Endothelial cell of umbilical vein (primary cell): ENCODE results near the gene IMPG2. TPM values are rescaled to one million over a fixed set of nuclear protein-coding genes. Genes with fewer than 3 reads are reported as not detected.

Experiments used
- BruUV-seq: library from RNA; stranded (reverse); fragments of 400-500 nt; replicated peaks from 2 replicates; lab custom pipeline; 2021; lab: Mats Ljungman, UMichigan
- CTCF ChIA-PET: fragments of 300-600, 350-600 bp; sonication (Branson Sonifier 250); formaldehyde crosslinking; loops from one replicate; lab custom pipeline; 2021; ENCODE audit warnings: antibody characterized with exemption, inconsistent platforms; lab: Charles Lee
- POLR2A ChIA-PET: fragments of 300-600, 350-600 bp; sonication (Branson Sonifier 250); formaldehyde crosslinking; loops from one replicate; lab custom pipeline; 2021; ENCODE audit warnings: antibody characterized with exemption, inconsistent platforms; lab: Charles Lee
- DNase-seq: peaks from one replicate; pipeline ENCODE4 v3.0.0-alpha.2; 2011; ENCODE audit warnings: low read depth, low spot score
- FAIRE-seq: peaks from 2 replicates; lab custom pipeline; 2011; peaks lifted over from hg19 to GRCh38; lab: Jason Lieb, UNC
- H2AFZ ChIP-seq: 2 replicates; pipeline ENCODE4 v1.6.0; 2012; ENCODE audit warnings: low read depth, low read length, control low read depth, inconsistent platforms
- H3K27ac ChIP-seq: 2 replicates; pipeline ENCODE4 v1.5.1; 2011; ENCODE audit warnings: low read depth, mild to moderate bottlenecking, control low read depth, low read length, moderate library complexity; ENCODE audit not compliant: insufficient read depth
- H3K27me3 ChIP-seq, 2 experiments: 2 replicates each; pipeline versions ENCODE4 v1.6.0 to v1.6.1; 2011; ENCODE audit warnings: low read length in 2 of 2, mixed read lengths in 1 of 2; ENCODE audit not compliant: control insufficient read depth in 2 of 2, insufficient read depth in 2 of 2
- H3K36me3 ChIP-seq, 2 experiments: 2 replicates in 1 of 2; 3 replicates in 1 of 2; pipeline ENCODE4 v1.5.1; 2011; ENCODE audit warnings: low read length in 2 of 2, mild to moderate bottlenecking in 1 of 2, moderate library complexity in 1 of 2; ENCODE audit not compliant: control insufficient read depth in 2 of 2, insufficient read depth in 2 of 2; ENCODE audit errors: extremely low read depth in 1 of 2
- H3K4me1 ChIP-seq: 3 replicates; pipeline ENCODE4 v1.5.1; 2011; ENCODE audit warnings: mild to moderate bottlenecking, low read length; ENCODE audit not compliant: control insufficient read depth, insufficient read depth; ENCODE audit errors: extremely low read depth
- H3K4me2 ChIP-seq: 2 replicates; pipeline ENCODE4 v1.6.1; 2011; ENCODE audit warnings: low read length, control low read depth, mixed read lengths; ENCODE audit not compliant: insufficient read depth
- H3K4me3 ChIP-seq, 3 experiments: fragments of 200-600 bp in 1 of 3; sonication (generic), shearing (Covaris generic) in 1 of 3; replicated peaks in 1 of 3; 2 replicates each; pipeline ENCODE4 v1.5.1; 2011 to 2016; ENCODE audit warnings: control low read depth in 3 of 3, low read length in 3 of 3, mild to moderate bottlenecking in 2 of 3, inconsistent platforms in 1 of 3, low read depth in 1 of 3, moderate library complexity in 1 of 3; ENCODE audit not compliant: insufficient read depth in 1 of 3
- H3K79me2 ChIP-seq: 2 replicates; pipeline ENCODE4 v1.6.0; 2012; ENCODE audit warnings: low read length, inconsistent platforms; ENCODE audit not compliant: control insufficient read depth, insufficient read depth
- H3K9ac ChIP-seq: replicated peaks from 2 replicates; pipeline ENCODE3; 2011; ENCODE audit warnings: low read length, control low read depth; ENCODE audit not compliant: insufficient read depth; ENCODE audit errors: extremely low read depth
- H3K9me1 ChIP-seq: replicated peaks from 3 replicates; pipeline ENCODE4 v1.6.0; 2011; ENCODE audit warnings: mild to moderate bottlenecking, low read length; ENCODE audit not compliant: control insufficient read depth, insufficient read depth; ENCODE audit errors: extremely low read depth
- H3K9me3 ChIP-seq: replicated peaks from 2 replicates; pipeline ENCODE4 v1.5.1; 2012; ENCODE audit warnings: low read length, inconsistent platforms; ENCODE audit not compliant: control insufficient read depth, insufficient read depth
- H4K20me1 ChIP-seq: replicated peaks from 2 replicates; pipeline ENCODE3; 2011; ENCODE audit warnings: mild to moderate bottlenecking, low read length; ENCODE audit not compliant: control insufficient read depth, insufficient read depth; ENCODE audit errors: extremely low read depth
- EZH2 ChIP-seq: IDR thresholded peaks from 2 replicates; pipeline ENCODE4 v1.6.1; 2012; ENCODE audit warnings: borderline replicate concordance, low read depth, mild to moderate bottlenecking, moderate library complexity, low read length, inconsistent platforms; ENCODE audit not compliant: severe bottlenecking
- FOS ChIP-seq: IDR thresholded peaks from 2 replicates; pipeline ENCODE4 v1.6.1; 2011; ENCODE audit warnings: mild to moderate bottlenecking, low read length, moderate library complexity, borderline replicate concordance; ENCODE audit not compliant: insufficient read depth
- GATA2 ChIP-seq: IDR thresholded peaks from 2 replicates; pipeline ENCODE4 v1.7.0; 2011; ENCODE audit warnings: low read depth, mild to moderate bottlenecking, moderate library complexity, mixed read lengths, low read length; ENCODE audit not compliant: insufficient read length, insufficient read depth
- JUN ChIP-seq: IDR thresholded peaks from 2 replicates; pipeline ENCODE4 v1.6.1; 2011; ENCODE audit warnings: borderline replicate concordance, low read depth; ENCODE audit not compliant: insufficient read length, insufficient read depth
- MYC ChIP-seq: IDR thresholded peaks from one replicate; pipeline ENCODE4 v1.6.1; 2011; ENCODE audit warnings: mild to moderate bottlenecking, low read depth, low read length
- POLR2A ChIP-seq: IDR thresholded peaks from 2 replicates; pipeline ENCODE4 v1.6.1; 2012; ENCODE audit warnings: low read depth, mild to moderate bottlenecking, control low read depth, low read length
- POLR2AphosphoS5 ChIP-seq: IDR thresholded peaks from 2 replicates; pipeline ENCODE4 v1.6.1; 2012; ENCODE audit warnings: low read depth, mild to moderate bottlenecking, control low read depth, low read length, moderate library complexity; ENCODE audit not compliant: insufficient read depth
- dilution Hi-C: fragments of 300-500 bp; cut with MboI; formaldehyde crosslinking; loops from one replicate; pipeline ENCODE4 v1.15.0; 2019; ENCODE audit warnings: low sequenced_read_pairs; ENCODE audit not compliant: extremely low pct_ligation_motif_present
- intact Hi-C: fragments of 100-400 bp; cut with micrococcal nuclease; formaldehyde crosslinking; loops from one replicate; pipeline ENCODE4 v1.10.0; 2022
- polyA plus RNA-seq, 4 experiments: library from polyadenylated mRNA; depleted of rRNA in 3 of 4; stranded (reverse) in 3 of 4; unstranded in 1 of 4; fragments of >200 nt; gene quantifications; 2 replicates each; pipeline versions ENCODE4 v1.2.1 to v1.2.3, GENCODE V29; 2011 to 2012; ENCODE audit warnings: missing spikeins in 1 of 4
- total RNA-seq: library from RNA; stranded (reverse); gene quantifications from 2 replicates; pipeline ENCODE4 v1.2.3, GENCODE V29; 2021
- TF ChIP-seq, protein P1 (sequence below): IDR thresholded peaks from 2 replicates; pipeline ENCODE4 v1.6.1; 2011; ENCODE audit not compliant: insufficient read depth, insufficient read length

Gene IMPG2
- total and polyA plus RNA-seq, 2 donors (not counting 3 experiments of a cell fraction or from before 2014, with no cell fraction given), result 0.39 to 0.71 TPM

DNA sequence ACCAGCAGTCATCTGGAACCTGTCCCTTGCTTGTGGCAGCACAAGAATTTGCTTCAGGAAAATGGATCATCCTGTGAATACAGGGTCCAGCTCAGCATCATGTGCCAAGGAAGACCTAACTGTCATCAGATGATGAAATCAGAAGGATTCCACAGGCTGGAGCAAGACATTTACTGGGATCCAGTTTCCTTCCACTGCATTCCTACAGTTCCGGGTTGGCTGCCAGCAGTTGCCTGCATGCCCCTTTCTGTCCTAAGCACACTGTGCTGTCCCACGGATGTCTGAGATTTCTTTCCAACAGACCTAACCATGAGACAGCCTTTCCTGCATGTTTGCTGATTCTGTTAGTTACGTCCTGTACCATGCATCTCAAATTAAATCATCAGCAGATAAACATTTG, 140.7 kb downstream of the IMPG2 start:
- BruUV-seq, result no TSS peak
- Histone ChIP-seq H3K4me2 (no peak overlapping the region), H3K27me3 (no peaks in the 10 kb centered on the region), H3K36me3 (no peaks in the 10 kb centered on the region), H3K9me1 (peaks cover 2% of the 10 kb centered on the region), H2AFZ (peak overlapping the region; percentile 27), H3K27ac (no peak overlapping the region), H3K4me1 (no peaks in the 10 kb centered on the region), H4K20me1 (no peaks in the 10 kb centered on the region), H3K9me3 (no peaks in the 10 kb centered on the region), H3K9ac (no peak overlapping the region), H3K79me2 (no peaks in the 10 kb centered on the region), H3K4me3 (no peak overlapping the region)
- POLR2A ChIA-PET, result no interaction called here
- TF ChIP-seq, protein P1, sequence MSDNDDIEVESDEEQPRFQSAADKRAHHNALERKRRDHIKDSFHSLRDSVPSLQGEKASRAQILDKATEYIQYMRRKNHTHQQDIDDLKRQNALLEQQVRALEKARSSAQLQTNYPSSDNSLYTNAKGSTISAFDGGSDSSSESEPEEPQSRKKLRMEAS, result no peak
- TF ChIP-seq POLR2A (no peak), JUN (no peak), FOS (no peak), POLR2AphosphoS5 (no peak), EZH2 (no peak), MYC (no peak)
- CTCF ChIA-PET, result interaction anchor here (1.5 kb wide), 1 partner anchor 16 kb away, joined by 6 read pairs; no protein-coding TSS in a partner anchor
- DNase-seq (no peak), FAIRE-seq (no peak)
- dilution Hi-C loops (no loop called here), intact Hi-C loops (no loop called here)

DNA sequence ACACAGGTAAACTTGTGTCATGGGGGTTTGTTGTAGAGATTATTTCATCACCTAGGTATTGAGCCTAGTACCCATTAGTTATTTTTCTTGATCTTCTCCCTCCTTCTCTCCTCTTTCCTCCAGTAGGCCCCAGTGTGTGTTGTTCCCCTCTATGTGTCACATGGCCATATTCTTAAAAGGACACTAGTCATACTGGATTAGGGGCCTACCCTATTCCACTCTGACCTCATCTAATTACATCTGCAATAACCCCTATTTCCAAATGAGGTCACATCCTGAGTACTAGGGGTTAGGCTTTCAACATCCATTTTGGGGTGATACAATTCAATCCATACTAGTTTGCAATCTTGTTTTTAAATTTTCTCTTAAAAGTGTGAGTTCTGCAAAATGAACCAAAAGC, 142.8 kb downstream of the IMPG2 start:
- FAIRE-seq (no peak), DNase-seq (no peak)
- ChIA-PET CTCF (interaction anchor here (1.2 kb wide), 1 partner anchor 26 kb away, joined by 4 read pairs; no protein-coding TSS in a partner anchor), POLR2A (no interaction called here)
- no TSS peak for BruUV-seq
- no peaks in the 10 kb centered on the region for H3K79me2 ChIP-seq
- H3K9me3 ChIP-seq, result no peaks in the 10 kb centered on the region
- H4K20me1 ChIP-seq, result no peaks in the 10 kb centered on the region
- H3K4me1 ChIP-seq, result no peaks in the 10 kb centered on the region
- intact Hi-C loops, result no loop called here
- no peak overlapping the region for H3K4me3 ChIP-seq
- no peak overlapping the region for H3K9ac ChIP-seq
- no peak overlapping the region for H3K27ac ChIP-seq
- no peak overlapping the region for H2AFZ ChIP-seq
- no peaks in the 10 kb centered on the region for H3K36me3 ChIP-seq
- H3K9me1 ChIP-seq, result no peaks in the 10 kb centered on the region
- no peak for TF ChIP-seq GATA2
- TF ChIP-seq EZH2, result no peak
- no peak for TF ChIP-seq POLR2A
- dilution Hi-C loops, result no loop called here
- H3K4me2 ChIP-seq, result no peak overlapping the region
- no peaks in the 10 kb centered on the region for H3K27me3 ChIP-seq

Other genes starting within 250 kb of the IMPG2 start
- 18.7 and 20.2 TPM in 2 replicates for gene SENP7, start 192.6 kb upstream of the IMPG2 start, total RNA-seq
- 4.5 and 5.1 TPM in 2 replicates for gene SENP7, start 192.6 kb upstream of the IMPG2 start, polyA plus RNA-seq
- gene TRMT10C, start 241.3 kb upstream of the IMPG2 start, total RNA-seq, result 28.0 and 29.6 TPM in 2 replicates
- 13.8 and 16.6 TPM in 2 replicates for gene TRMT10C, start 241.3 kb upstream of the IMPG2 start, polyA plus RNA-seq